SHP77 treated with DMSO at 0.1 percent for 48 hours (cell line): ENCODE data around the gene ZNHIT6.
"Not testable (repeated sequence)": the region's sequence is repeated elsewhere in the genome, so short reads cannot be mapped to it uniquely, and the experiment has no call there.

Experiments used
- DNase-seq: peaks from one replicate; lab custom pipeline; 2025; lab: John Stamatoyannopoulos, UW

Gene ZNHIT6

GRCh38 chr1:85707990-85708828 is at the start of gene ZNHIT6:
TSS of gene ZNHIT6 (minus strand) at chr1:85708433. CDS start at chr1:85708284, 149 bp downstream.
- peak; percentile 91 for DNase-seq

- no peak for DNase-seq
Measured at GRCh38 chr1:85756864-85757263, 48.6 kb upstream of the ZNHIT6 start.

GRCh38 chr1:85748120-85748519 is 39.9 kb upstream of the ZNHIT6 start:
- peak; percentile 6 for DNase-seq

GRCh38 chr1:85746777-85747176 is 38.5 kb upstream of the ZNHIT6 start:
- no peak for DNase-seq

- DNase-seq, result no peak
Measured at GRCh38 chr1:85743814-85744213, 35.6 kb upstream of the ZNHIT6 start.

- DNase-seq, result no peak
Measured at GRCh38 chr1:85734931-85735330, 26.7 kb upstream of the ZNHIT6 start.

GRCh38 chr1:85718678-85719340 is 10.6 kb upstream of the ZNHIT6 start:
- DNase-seq, result no peak

- DNase-seq, result not testable (repeated sequence)
Measured at GRCh38 chr1:85714418-85715114, 6.3 kb upstream of the ZNHIT6 start.

- DNase-seq, result no peak
Measured at GRCh38 chr1:85708829-85709227, 595 bp upstream of the ZNHIT6 start.

- no peak for DNase-seq
Measured at GRCh38 chr1:85707267-85707989, 805 bp downstream of the ZNHIT6 start.

- no peak for DNase-seq
Measured at GRCh38 chr1:85705940-85706339, 2.3 kb downstream of the ZNHIT6 start.

GRCh38 chr1:85700422-85700821 is 7.8 kb downstream of the ZNHIT6 start:
- DNase-seq, result no peak

GRCh38 chr1:85697895-85698294 is 10.3 kb downstream of the ZNHIT6 start:
- no peak for DNase-seq

GRCh38 chr1:85692730-85693314 is 15.4 kb downstream of the ZNHIT6 start:
- no peak for DNase-seq

GRCh38 chr1:85689775-85690404 is 18.3 kb downstream of the ZNHIT6 start:
- no peak for DNase-seq

- DNase-seq, result no peak
Measured at GRCh38 chr1:85683292-85684025, 24.8 kb downstream of the ZNHIT6 start.

- DNase-seq, result no peak
Measured at GRCh38 chr1:85681087-85681486, 27.1 kb downstream of the ZNHIT6 start.

- DNase-seq, result no peak
Measured at GRCh38 chr1:85678193-85678592, 30.0 kb downstream of the ZNHIT6 start.

- no peak for DNase-seq
Measured at GRCh38 chr1:85677656-85678055, 30.6 kb downstream of the ZNHIT6 start.

- DNase-seq, result no peak
Measured at GRCh38 chr1:85672031-85672660, 36.1 kb downstream of the ZNHIT6 start.
